PFSK-1 (cell line): ENCODE measurements around the gene FIGNL2.
A peak's percentile ranks its signal among the peaks of the same experiment; 100 is the strongest.

ENCODE experiments used
- FOXP2 ChIP-seq: optimal IDR thresholded peaks from 2 replicates; pipeline ENCODE3; 2011; ENCODE audit warnings: borderline replicate concordance, control low read depth, inconsistent platforms; ENCODE audit not compliant: insufficient read depth; ENCODE audit errors: extremely low read length, extremely low read depth
- POLR2AphosphoS5 ChIP-seq: IDR thresholded peaks from 2 replicates; pipeline ENCODE4 v1.6.1; 2012; ENCODE audit warnings: low read depth, mild to moderate bottlenecking, control low read depth, low read length, moderate library complexity
- REST ChIP-seq, 2 experiments: IDR thresholded peaks; 2 replicates each; pipeline versions ENCODE4 v1.6.1 to v1.8.0; 2011 to 2012; ENCODE audit warnings: low read depth in 2 of 2, low read length in 2 of 2, control low read depth in 1 of 2, inconsistent platforms in 1 of 2, mild to moderate bottlenecking in 1 of 2, moderate library complexity in 1 of 2; ENCODE audit not compliant: insufficient read depth in 1 of 2
- SIN3A ChIP-seq: IDR thresholded peaks from 2 replicates; pipeline ENCODE4 v1.6.1; 2012; ENCODE audit warnings: mild to moderate bottlenecking, low read length, moderate library complexity, borderline replicate concordance; ENCODE audit not compliant: insufficient read depth
- TAF1 ChIP-seq: IDR thresholded peaks from 2 replicates; pipeline ENCODE4 v1.6.1; 2012; ENCODE audit warnings: low read length, control low read depth, borderline replicate concordance; ENCODE audit not compliant: insufficient read depth

FIGNL2 gene

DNA sequence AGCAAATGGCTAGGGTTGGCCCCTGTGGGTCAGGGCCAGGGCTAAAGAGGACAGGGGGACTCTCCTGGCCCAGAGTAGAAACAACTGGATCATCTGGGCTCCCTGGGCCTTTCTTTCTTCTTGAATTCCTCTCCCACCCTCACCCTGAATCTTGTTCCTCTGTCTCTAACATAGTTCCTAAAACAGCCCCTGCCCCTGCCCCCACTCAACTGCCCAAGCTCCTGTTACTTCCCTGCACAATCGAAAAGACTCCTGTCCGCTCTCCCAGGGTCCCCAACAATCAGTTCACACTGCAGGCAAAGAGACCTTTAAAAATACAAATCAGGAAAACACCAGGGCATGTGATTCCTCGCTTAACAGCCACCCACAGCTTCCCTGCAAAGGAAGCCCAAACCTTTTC is 21.4 kb upstream of the FIGNL2 start:
- no peak for TF ChIP-seq TAF1
- no peak for TF ChIP-seq FOXP2
- no peak for TF ChIP-seq POLR2AphosphoS5
- no peak for TF ChIP-seq REST (IDR thresholded peaks at IDR 0.05; ENCODE audit: insufficient read depth in 1 of 2, low read depth in 2 of 2, low read length in 2 of 2)
- no peak for TF ChIP-seq SIN3A

GRCh38 chr12:51869496-51869865 is 21.0 kb upstream of the FIGNL2 start:
- TF ChIP-seq REST (IDR thresholded peaks at IDR 0.05; ENCODE audit: insufficient read depth in 1 of 2, low read depth in 2 of 2, low read length in 2 of 2) (no peak), SIN3A (no peak), TAF1 (no peak), FOXP2 (no peak), POLR2AphosphoS5 (no peak)

GRCh38 chr12:51868821-51869495 is 20.4 kb upstream of the FIGNL2 start:
- TF ChIP-seq POLR2AphosphoS5 (no peak), FOXP2 (peak; percentile 95)

GRCh38 chr12:51867796-51868428 is 19.4 kb upstream of the FIGNL2 start:
- TF ChIP-seq REST (IDR thresholded peaks at IDR 0.05; ENCODE audit: insufficient read depth in 1 of 2, low read depth in 2 of 2, low read length in 2 of 2): no peak
- no peak for TF ChIP-seq POLR2AphosphoS5
- TF ChIP-seq FOXP2: no peak
- no peak for TF ChIP-seq SIN3A
- no peak for TF ChIP-seq TAF1

GRCh38 chr12:51867371-51867770 is 18.9 kb upstream of the FIGNL2 start:
- TF ChIP-seq REST (IDR thresholded peaks at IDR 0.05; ENCODE audit: insufficient read depth in 1 of 2, low read depth in 2 of 2, low read length in 2 of 2): no peak
- no peak for TF ChIP-seq TAF1
- no peak for TF ChIP-seq POLR2AphosphoS5
- no peak for TF ChIP-seq SIN3A
